Measurements from ENCODE around the gene CYB561D2.

Gene CYB561D2

DNA sequence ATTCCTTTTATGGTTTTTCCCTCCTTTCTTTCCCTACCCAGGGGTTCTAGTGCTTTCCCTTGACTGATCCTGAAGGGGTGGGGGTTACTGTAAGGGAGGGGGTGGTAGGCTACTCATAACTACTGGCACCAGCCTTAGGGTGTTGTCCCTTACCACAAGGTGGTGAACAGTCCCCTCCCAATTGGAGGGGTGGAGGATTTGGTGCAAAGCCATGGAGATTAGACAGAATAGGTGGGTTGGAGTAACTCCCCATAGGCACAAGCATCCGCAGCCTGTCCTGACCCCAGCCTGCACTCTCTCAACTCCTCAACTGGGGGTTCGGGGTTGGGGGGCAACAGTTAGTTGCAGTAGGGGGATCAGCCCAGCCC, 25.6 kb upstream of the CYB561D2 start:
- Histone ChIP-seq H3K4me3 (ENCODE audit: low read depth in 1 of 2, low read length in 2 of 2) (no peak overlapping the region), H3K27ac (ENCODE audit: low read depth, low read length) (no peak overlapping the region), H3K27me3 (ENCODE audit: control insufficient read depth in 1 of 2, insufficient read depth in 2 of 2, low read length in 2 of 2) (no peaks in the 10 kb centered on the region), H3K9ac (ENCODE audit: low read length) (no peak overlapping the region), H3K36me3 (ENCODE audit: insufficient read depth, low read length) (peaks cover 19% of the 10 kb centered on the region), H3K4me1 (ENCODE audit: insufficient read depth, low read length) (peaks cover 39% of the 10 kb centered on the region), H3K9me3 (ENCODE audit: low read length) (no peaks in the 10 kb centered on the region)

- H3K9me3 ChIP-seq (ENCODE audit: low read length), result no peaks in the 10 kb centered on the region
- H3K4me3 ChIP-seq (ENCODE audit: low read depth in 1 of 2, low read length in 2 of 2), result no peak overlapping the region
- H3K36me3 ChIP-seq (ENCODE audit: insufficient read depth, low read length), result peaks cover 24% of the 10 kb centered on the region
- no peaks in the 10 kb centered on the region for H3K27me3 ChIP-seq (ENCODE audit: control insufficient read depth in 1 of 2, insufficient read depth in 2 of 2, low read length in 2 of 2)
- peaks cover 34% of the 10 kb centered on the region for H3K4me1 ChIP-seq (ENCODE audit: insufficient read depth, low read length)
- no peak overlapping the region for H3K27ac ChIP-seq (ENCODE audit: low read depth, low read length)
- no peak overlapping the region for H3K9ac ChIP-seq (ENCODE audit: low read length)
Measured at GRCh38 chr3:50325497-50326181, 25.0 kb upstream of the CYB561D2 start.

- H3K36me3 ChIP-seq (ENCODE audit: insufficient read depth, low read length), result peaks cover 30% of the 10 kb centered on the region
- H3K9ac ChIP-seq (ENCODE audit: low read length), result no peak overlapping the region
- no peaks in the 10 kb centered on the region for H3K27me3 ChIP-seq (ENCODE audit: control insufficient read depth in 1 of 2, insufficient read depth in 2 of 2, low read length in 2 of 2)
- H3K4me1 ChIP-seq (ENCODE audit: insufficient read depth, low read length), result peaks cover 34% of the 10 kb centered on the region
- H3K9me3 ChIP-seq (ENCODE audit: low read length), result no peaks in the 10 kb centered on the region
- H3K4me3 ChIP-seq (ENCODE audit: low read depth in 1 of 2, low read length in 2 of 2), result no peak overlapping the region
- H3K27ac ChIP-seq (ENCODE audit: low read depth, low read length), result no peak overlapping the region
Measured at GRCh38 chr3:50326182-50326541, 24.5 kb upstream of the CYB561D2 start.

DNA sequence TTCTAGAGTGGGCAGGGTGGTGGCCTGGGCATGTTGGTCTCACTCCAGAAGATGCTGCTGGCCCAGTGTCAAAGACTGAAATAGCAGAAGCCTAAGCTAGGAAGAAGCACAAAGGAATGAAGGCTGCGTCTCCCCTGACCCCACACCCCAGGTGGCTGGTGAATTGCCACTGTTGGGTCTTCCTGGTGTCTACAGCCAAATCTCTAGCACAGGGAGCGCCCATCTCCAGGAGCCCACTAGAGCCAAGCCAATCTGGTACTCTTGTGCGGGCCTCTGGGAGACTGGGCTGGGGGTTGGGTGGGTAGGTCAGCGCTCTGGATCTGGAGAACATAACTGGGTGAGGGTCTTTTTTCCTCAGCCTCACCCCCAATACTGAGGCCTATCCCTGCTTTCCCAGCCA, 23.5 kb upstream of the CYB561D2 start:
- Histone ChIP-seq H3K4me3 (ENCODE audit: low read depth in 1 of 2, low read length in 2 of 2) (peak overlapping the region; percentile 86 to 91), H3K36me3 (ENCODE audit: insufficient read depth, low read length) (peaks cover 39% of the 10 kb centered on the region), H3K27ac (ENCODE audit: low read depth, low read length) (no peak overlapping the region), H3K27me3 (ENCODE audit: control insufficient read depth in 1 of 2, insufficient read depth in 2 of 2, low read length in 2 of 2) (no peaks in the 10 kb centered on the region), H3K9ac (ENCODE audit: low read length) (peak overlapping the region; percentile 78), H3K4me1 (ENCODE audit: insufficient read depth, low read length) (peaks cover 31% of the 10 kb centered on the region), H3K9me3 (ENCODE audit: low read length) (no peaks in the 10 kb centered on the region)

DNA sequence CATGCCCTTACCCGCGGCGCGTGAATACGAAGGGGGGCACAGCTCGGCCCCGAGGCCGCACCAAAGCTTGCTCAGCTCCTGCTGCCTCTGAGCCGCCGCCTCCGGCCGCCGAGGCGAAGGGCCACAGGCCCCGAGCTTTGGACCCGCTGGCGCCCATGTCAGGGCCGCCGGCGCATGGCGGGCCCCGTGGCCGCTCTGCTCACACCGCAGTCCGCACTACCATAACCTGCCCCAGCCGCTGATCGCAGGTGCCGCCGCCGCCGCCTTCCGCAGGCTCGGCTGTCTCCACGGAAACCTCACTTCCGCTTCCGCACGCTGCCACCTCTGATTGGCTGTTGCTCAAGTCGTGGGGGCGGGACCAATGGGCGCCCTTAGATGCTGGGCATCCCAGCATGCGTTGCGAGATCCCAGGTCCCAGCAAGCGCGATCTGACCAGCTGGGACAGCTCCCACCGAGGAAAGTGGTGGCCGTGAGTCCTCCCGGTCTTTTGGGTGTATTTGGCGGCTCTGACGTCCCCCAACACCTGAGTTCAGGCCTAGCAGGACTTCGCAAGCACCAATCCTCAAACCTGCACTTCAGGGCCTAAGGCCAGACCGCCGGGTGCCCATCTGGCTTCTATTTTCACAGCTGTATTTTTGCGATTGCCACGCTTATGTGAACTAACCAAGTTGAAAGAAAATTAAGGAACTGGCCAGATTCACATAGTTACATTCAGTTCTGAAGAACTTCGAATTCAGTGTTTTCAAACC, 22.5 kb upstream of the CYB561D2 start, which contains the start of gene TUSC2:
TSS of gene TUSC2 (minus strand) at position 281 of the 749 bp plus-strand sequence. CDS start at position 157, 124 bp downstream.
- H3K27me3 ChIP-seq (ENCODE audit: control insufficient read depth in 1 of 2, insufficient read depth in 2 of 2, low read length in 2 of 2), result no peaks in the 10 kb centered on the region
- H3K9ac ChIP-seq (ENCODE audit: low read length), result peak within 1 kb of the TSS; percentile 78
- no peaks in the 10 kb centered on the region for H3K9me3 ChIP-seq (ENCODE audit: low read length)
- H3K4me1 ChIP-seq (ENCODE audit: insufficient read depth, low read length), result peaks cover 25% of the 10 kb centered on the region
- H3K4me3 ChIP-seq (ENCODE audit: low read depth in 1 of 2, low read length in 2 of 2), result peak within 1 kb of the TSS; percentile 86 to 91
- H3K27ac ChIP-seq (ENCODE audit: low read depth, low read length), result peak within 1 kb of the TSS; percentile 83
- peaks cover 44% of the 10 kb centered on the region for H3K36me3 ChIP-seq (ENCODE audit: insufficient read depth, low read length)

DNA sequence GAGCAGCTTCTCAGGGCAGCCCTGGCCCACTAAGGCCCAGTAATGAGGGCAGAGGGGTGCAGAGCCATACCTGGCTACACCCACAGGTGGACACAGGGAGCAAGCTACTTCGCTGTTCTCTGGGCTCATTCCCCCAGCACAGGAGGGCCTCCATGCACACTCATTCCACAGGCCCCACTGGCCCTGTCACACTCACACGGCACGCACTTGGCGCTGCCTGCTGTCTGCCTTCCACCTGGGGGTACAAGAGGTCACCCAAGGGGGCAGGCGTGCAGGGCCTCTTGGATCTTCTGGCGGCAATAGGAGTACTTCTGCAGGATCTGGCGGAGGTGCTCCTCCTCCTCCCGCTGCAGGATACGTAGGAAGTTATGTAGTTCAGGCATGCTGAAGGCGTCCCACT, 20.3 kb upstream of the CYB561D2 start:
- H3K27ac ChIP-seq (ENCODE audit: low read depth, low read length), result no peak overlapping the region
- H3K4me3 ChIP-seq (ENCODE audit: low read depth in 1 of 2, low read length in 2 of 2), result no peak overlapping the region
- no peaks in the 10 kb centered on the region for H3K27me3 ChIP-seq (ENCODE audit: control insufficient read depth in 1 of 2, insufficient read depth in 2 of 2, low read length in 2 of 2)
- peaks cover 29% of the 10 kb centered on the region for H3K4me1 ChIP-seq (ENCODE audit: insufficient read depth, low read length)
- no peak overlapping the region for H3K9ac ChIP-seq (ENCODE audit: low read length)
- no peaks in the 10 kb centered on the region for H3K9me3 ChIP-seq (ENCODE audit: low read length)
- peaks cover 47% of the 10 kb centered on the region for H3K36me3 ChIP-seq (ENCODE audit: insufficient read depth, low read length)

DNA sequence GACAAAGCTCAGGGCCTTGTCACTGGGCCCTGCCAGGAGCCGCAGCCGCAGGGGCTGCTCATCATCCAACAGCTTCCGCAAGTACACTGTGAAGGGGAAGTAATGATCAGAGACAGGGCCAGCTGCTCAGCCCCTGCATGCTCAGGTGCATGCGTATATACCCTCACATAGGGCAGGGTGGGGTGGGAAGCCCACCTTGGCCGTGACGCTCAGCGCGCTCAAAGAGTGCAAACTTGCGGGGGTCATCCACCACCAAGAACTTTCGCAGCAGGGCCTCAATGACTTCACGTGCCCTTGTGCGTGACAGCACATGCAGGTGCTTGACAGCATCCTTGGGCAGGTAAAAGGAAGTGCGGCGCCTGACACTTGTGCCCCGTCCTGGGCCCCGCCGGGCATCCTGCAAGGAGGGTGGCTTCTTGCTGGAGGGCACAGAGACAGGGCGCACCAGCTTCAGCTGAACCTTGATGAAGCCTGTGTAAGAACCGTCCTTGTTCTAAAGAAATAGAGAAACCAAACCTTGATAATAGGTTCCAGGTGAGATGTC, 19.2 kb upstream of the CYB561D2 start:
- H3K36me3 ChIP-seq (ENCODE audit: insufficient read depth, low read length), result peaks cover 42% of the 10 kb centered on the region
- H3K27ac ChIP-seq (ENCODE audit: low read depth, low read length), result no peak overlapping the region
- H3K4me3 ChIP-seq (ENCODE audit: low read depth in 1 of 2, low read length in 2 of 2), result no peak overlapping the region
- H3K27me3 ChIP-seq (ENCODE audit: control insufficient read depth in 1 of 2, insufficient read depth in 2 of 2, low read length in 2 of 2), result no peaks in the 10 kb centered on the region
- H3K9ac ChIP-seq (ENCODE audit: low read length), result no peak overlapping the region
- H3K4me1 ChIP-seq (ENCODE audit: insufficient read depth, low read length), result peaks cover 39% of the 10 kb centered on the region
- H3K9me3 ChIP-seq (ENCODE audit: low read length), result no peaks in the 10 kb centered on the region

GRCh38 chr3:50333744-50334328, 16.8 kb upstream of the CYB561D2 start:
- no peak overlapping the region for H3K4me3 ChIP-seq (ENCODE audit: low read depth in 1 of 2, low read length in 2 of 2)
- peaks cover 42% of the 10 kb centered on the region for H3K36me3 ChIP-seq (ENCODE audit: insufficient read depth, low read length)
- H3K4me1 ChIP-seq (ENCODE audit: insufficient read depth, low read length), result peaks cover 33% of the 10 kb centered on the region
- H3K27ac ChIP-seq (ENCODE audit: low read depth, low read length), result no peak overlapping the region
- no peaks in the 10 kb centered on the region for H3K9me3 ChIP-seq (ENCODE audit: low read length)
- no peaks in the 10 kb centered on the region for H3K27me3 ChIP-seq (ENCODE audit: control insufficient read depth in 1 of 2, insufficient read depth in 2 of 2, low read length in 2 of 2)
- H3K9ac ChIP-seq (ENCODE audit: low read length), result no peak overlapping the region

- H3K27me3 ChIP-seq (ENCODE audit: control insufficient read depth in 1 of 2, insufficient read depth in 2 of 2, low read length in 2 of 2), result no peaks in the 10 kb centered on the region
- no peak overlapping the region for H3K4me3 ChIP-seq (ENCODE audit: low read depth in 1 of 2, low read length in 2 of 2)
- no peaks in the 10 kb centered on the region for H3K9me3 ChIP-seq (ENCODE audit: low read length)
- peaks cover 34% of the 10 kb centered on the region for H3K4me1 ChIP-seq (ENCODE audit: insufficient read depth, low read length)
- H3K27ac ChIP-seq (ENCODE audit: low read depth, low read length), result peak overlapping the region; percentile 14
- H3K9ac ChIP-seq (ENCODE audit: low read length), result no peak overlapping the region
- peaks cover 38% of the 10 kb centered on the region for H3K36me3 ChIP-seq (ENCODE audit: insufficient read depth, low read length)
Measured at GRCh38 chr3:50334339-50335075, 16.2 kb upstream of the CYB561D2 start.

DNA sequence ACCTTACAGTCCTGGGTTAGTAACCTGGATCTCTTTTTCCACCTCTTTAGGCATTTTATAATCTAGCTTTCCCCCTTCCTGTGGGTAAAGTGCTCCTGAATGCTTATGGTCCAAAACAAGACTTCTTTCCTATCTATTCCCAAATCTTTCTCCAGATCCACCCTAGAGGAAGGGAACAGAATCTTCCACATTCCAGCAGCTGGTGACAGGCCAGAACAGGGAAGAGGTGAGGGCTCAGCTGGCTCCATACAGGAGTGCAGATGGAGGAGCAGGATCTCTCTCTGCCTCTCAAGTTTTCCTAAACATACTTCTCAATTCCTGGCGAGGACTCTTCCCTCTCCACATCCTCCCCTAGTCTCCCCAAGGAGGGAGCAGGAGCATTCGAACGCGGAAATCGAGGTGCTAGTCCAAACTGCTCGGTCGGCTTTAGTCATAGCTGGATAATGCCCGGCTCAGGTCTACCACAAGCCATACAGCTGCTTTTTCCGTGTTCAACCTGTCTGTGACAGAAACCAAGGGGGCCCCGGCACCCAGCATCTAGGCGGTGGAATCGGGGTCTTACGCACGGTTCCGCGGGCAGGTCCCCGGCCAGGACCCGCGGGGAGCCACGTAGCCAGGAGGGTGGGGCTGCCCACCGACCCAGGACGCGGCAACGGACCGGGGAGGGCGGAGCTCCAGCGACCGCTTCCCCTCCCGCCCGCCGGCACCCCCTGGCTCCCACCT, 14.0 kb upstream of the CYB561D2 start:
- H3K27ac ChIP-seq (ENCODE audit: low read depth, low read length), result peak overlapping the region; percentile 91
- H3K4me3 ChIP-seq (ENCODE audit: low read depth in 1 of 2, low read length in 2 of 2), result peak overlapping the region; percentile 76 to 81
- no peaks in the 10 kb centered on the region for H3K9me3 ChIP-seq (ENCODE audit: low read length)
- H3K4me1 ChIP-seq (ENCODE audit: insufficient read depth, low read length), result peaks cover 49% of the 10 kb centered on the region
- peaks cover 17% of the 10 kb centered on the region for H3K36me3 ChIP-seq (ENCODE audit: insufficient read depth, low read length)
- no peaks in the 10 kb centered on the region for H3K27me3 ChIP-seq (ENCODE audit: control insufficient read depth in 1 of 2, insufficient read depth in 2 of 2, low read length in 2 of 2)
- H3K9ac ChIP-seq (ENCODE audit: low read length), result peak overlapping the region; percentile 74
